Islet precursor cell (in vitro differentiated cells): Measurements from ENCODE around the gene ZNF804B.

Experiments
- DNase-seq: peaks from one replicate; pipeline ENCODE4 v3.0.0-alpha.2; 2018

ZNF804B gene

DNA sequence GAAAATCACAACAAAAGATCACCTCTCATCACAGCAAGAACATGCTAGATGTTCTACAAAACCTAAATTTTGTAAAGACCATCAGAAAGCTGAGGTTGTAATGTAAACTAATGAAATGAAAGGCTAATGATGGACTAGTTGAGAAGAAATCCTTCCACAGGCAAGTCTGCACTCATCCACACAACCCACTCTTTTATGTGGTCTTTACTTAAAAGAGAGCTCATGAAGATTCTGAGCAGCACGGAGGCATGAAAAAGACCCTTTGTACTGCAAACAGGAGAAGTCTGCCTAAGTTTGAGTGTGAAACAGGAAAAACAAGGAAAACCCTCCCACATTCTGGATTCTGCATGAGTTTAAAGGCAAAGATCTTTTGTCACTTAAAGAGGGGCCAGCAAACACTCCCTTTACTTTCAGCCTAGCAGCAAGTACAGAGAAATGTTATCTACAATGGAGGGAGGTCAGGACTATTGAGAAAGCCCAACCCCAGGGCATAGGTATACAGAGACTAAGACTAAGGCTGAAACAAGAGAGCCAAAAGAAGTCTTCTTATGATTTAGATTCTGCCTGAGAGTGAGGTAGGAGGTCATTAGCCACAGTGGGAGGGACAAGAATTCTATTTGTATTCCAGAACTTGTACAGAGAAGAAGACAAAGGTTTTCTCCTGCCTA is 557.2 kb downstream of the ZNF804B start:
- DNase-seq = no peak

DNA sequence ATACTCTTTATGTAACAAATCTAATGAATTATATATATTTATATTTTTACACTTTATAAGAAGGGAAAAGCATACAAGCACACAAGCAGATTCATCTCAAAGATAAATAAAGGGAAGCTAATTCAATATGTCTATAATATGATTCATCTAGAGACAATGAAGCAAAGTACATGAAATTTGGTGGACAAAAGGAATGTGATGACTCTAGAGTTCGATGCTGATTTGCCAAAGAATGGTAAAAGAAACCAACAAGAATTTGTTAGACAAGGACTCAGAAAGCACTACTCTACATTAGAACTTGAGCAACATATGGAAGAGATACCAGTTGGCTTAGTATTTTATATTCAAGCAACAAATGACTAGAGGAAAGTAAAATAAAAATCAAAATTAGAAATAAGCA is 572.5 kb downstream of the ZNF804B start:
- no peak for DNase-seq

DNA sequence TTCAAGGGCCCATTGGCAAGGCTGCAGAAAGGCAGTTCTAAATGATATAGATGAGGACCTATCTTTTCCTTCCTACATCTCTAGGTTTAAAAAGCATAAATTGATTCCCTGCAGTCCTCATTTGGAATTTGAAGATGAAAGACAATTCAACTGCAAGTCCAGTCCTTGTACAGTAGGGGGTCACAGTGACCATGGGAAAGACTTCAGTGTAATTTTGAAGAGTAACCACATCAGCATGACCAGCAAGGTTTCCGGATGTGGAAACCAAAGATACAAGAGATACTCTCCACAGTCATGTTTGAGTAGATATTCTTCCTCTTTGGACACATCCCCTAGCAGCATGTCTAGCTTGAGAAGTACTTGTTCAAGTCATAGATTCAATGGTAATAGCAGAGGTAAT is 575.3 kb downstream of the ZNF804B start:
- no peak for DNase-seq

DNA sequence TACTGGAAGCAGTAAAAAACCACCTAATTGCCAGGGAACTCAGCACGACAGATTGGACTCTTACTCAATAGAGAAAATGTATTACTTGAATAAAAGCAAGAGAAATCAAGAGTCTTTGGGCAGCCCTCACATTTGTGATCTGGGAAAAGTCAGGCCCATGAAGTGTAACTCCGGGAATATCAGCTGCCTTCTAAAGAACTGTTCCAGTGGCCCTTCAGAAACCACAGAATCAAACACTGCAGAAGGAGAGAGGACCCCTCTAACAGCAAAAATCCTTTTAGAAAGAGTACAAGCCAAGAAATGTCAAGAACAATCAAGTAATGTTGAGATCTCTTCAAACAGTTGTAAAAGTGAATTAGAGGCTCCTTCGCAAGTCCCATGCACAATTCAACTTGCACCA is 576.0 kb downstream of the ZNF804B start:
- DNase-seq = no peak

DNA sequence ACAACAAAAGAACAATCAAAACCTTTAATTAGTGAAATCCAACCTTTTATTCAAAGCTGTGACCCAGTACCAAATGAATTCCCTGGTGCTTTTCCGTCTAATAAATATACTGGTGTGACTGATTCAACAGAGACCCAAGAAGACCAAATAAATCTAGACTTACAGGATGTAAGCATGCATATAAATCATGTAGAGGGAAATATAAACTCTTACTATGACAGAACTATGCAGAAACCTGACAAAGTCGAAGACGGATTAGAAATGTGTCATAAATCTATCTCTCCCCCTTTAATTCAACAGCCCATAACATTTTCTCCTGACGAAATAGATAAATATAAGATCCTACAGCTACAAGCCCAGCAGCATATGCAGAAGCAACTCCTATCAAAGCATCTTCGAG is 576.6 kb downstream of the ZNF804B start:
- DNase-seq = no peak

DNA sequence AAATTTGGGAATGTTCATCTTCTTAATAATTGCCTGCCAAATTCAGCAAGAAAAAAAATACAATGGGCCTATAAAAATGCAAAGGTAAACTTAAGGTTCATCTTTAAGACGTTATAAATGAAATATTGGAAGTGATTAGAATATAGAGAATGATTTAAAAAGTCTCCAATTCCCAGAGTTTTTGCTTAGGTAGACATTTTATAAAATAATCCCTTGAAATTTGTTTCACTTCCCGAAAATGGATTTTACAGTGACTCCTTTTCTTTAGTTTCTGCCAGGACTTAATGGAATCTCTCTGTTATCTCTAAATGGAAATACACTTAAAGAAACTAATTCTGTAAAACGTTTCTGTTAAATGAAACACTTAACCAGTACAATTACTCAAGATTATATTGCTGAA is 580.2 kb downstream of the ZNF804B start:
- no peak for DNase-seq

DNA sequence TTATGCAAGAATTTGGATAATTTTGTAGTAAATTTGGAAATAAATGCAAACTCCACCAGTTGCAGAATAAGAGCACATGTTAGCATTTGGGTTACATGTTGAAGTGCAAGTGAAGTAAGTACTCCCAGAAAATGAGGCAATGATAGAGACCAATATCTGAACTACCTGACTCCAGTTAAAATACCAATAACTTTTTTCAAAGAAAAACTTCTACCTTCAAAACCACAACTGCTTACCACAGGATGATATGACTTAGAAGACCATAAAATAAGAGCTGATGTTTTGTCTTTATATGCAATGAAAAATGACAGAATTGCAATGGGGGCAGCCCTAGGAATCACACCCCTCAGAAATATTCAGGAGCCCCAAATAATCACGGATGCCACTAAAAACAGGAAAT is 597.6 kb downstream of the ZNF804B start:
- DNase-seq = no peak

DNA sequence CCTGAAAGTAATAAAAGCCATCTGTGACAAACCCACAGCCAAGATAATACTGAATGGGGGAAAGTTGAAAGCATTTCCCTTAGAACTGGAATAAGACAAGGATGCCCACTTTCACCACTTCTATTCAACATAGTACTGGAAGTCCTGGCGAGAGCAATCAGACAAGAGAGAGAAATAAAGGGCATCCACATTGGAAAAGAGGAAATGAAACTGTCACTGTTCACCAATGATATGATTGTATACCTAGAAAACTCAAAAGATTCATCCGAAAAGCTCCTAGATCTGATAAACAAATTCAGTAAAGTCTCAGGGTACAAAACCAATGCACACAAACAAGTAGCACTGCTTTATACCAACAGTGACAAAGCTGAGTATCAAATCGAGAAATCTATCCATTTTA is 617.7 kb downstream of the ZNF804B start:
- DNase-seq = no peak

DNA sequence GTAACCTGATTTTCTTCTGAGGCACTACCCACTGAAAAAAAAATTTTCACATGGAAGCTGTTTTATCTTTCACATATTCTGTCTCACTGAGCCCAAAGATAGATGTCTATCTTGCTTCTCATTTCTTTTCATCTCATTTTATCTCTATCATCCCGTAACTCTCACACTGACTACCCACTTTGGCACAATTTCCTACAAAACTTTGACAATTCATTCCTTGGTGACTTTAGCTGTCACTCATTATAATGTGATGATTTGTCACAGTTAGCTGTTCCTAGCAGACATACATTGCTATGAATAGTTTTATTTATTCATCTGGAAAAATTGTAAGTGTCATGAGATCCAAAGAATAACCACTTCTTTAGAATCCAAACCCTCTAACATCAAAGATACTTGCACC is 625.9 kb downstream of the ZNF804B start:
- DNase-seq = no peak
